HG02763 (cell line): ENCODE results near the gene RAB11FIP3.
"Not testable (repeated sequence)": the region's sequence is repeated elsewhere in the genome, so short reads cannot be mapped to it uniquely, and the experiment has no call there.

Experiments used
- ATAC-seq: cut with Tn5 transposase; IDR thresholded peaks from one replicate; pipeline ENCODE4 v1.9.1; 2021; ENCODE audit warnings: mild to moderate bottlenecking, moderate library complexity; ENCODE audit not compliant: unreplicated experiment

Gene RAB11FIP3

GRCh38 chr16:425082-425718 is at the start of gene RAB11FIP3:
TSS of gene RAB11FIP3 (plus strand) at chr16:425649. CDS start at chr16:426007, 358 bp downstream.
- ATAC-seq = peak; percentile 74

GRCh38 chr16:375927-376816 is 49.3 kb upstream of the RAB11FIP3 start:
- ATAC-seq = no peak

- ATAC-seq = no peak
Measured at GRCh38 chr16:376817-377418, 48.5 kb upstream of the RAB11FIP3 start.

- ATAC-seq = no peak
Measured at GRCh38 chr16:377419-377951, 48.0 kb upstream of the RAB11FIP3 start.

GRCh38 chr16:378113-378820 is 47.2 kb upstream of the RAB11FIP3 start:
- not testable (repeated sequence) for ATAC-seq

GRCh38 chr16:378821-379182 is 46.6 kb upstream of the RAB11FIP3 start:
- ATAC-seq = no peak

GRCh38 chr16:379183-379960 is 46.1 kb upstream of the RAB11FIP3 start:
- no peak for ATAC-seq

GRCh38 chr16:379961-380761 is 45.3 kb upstream of the RAB11FIP3 start:
- ATAC-seq = no peak

GRCh38 chr16:380762-381011 is 44.8 kb upstream of the RAB11FIP3 start:
- no peak for ATAC-seq

GRCh38 chr16:381012-381788 is 44.2 kb upstream of the RAB11FIP3 start:
- peak; percentile 18 for ATAC-seq

GRCh38 chr16:381789-382717 is 43.4 kb upstream of the RAB11FIP3 start, which contains the start of gene PGAP6:
TSS of gene PGAP6 (minus strand) at chr16:381978. CDS start at chr16:381821, 157 bp downstream.
- ATAC-seq = peak; percentile 59

- ATAC-seq = no peak
Measured at GRCh38 chr16:383326-384051, 42.0 kb upstream of the RAB11FIP3 start.

GRCh38 chr16:386641-387156 is 38.8 kb upstream of the RAB11FIP3 start:
- no peak for ATAC-seq

- ATAC-seq = not testable (repeated sequence)
Measured at GRCh38 chr16:387761-388666, 37.4 kb upstream of the RAB11FIP3 start.

GRCh38 chr16:389352-389751 is 36.1 kb upstream of the RAB11FIP3 start:
- ATAC-seq = no peak

GRCh38 chr16:391885-392335 is 33.5 kb upstream of the RAB11FIP3 start:
- ATAC-seq = no peak
